ENCODE results near the gene LDHA.

DNA sequence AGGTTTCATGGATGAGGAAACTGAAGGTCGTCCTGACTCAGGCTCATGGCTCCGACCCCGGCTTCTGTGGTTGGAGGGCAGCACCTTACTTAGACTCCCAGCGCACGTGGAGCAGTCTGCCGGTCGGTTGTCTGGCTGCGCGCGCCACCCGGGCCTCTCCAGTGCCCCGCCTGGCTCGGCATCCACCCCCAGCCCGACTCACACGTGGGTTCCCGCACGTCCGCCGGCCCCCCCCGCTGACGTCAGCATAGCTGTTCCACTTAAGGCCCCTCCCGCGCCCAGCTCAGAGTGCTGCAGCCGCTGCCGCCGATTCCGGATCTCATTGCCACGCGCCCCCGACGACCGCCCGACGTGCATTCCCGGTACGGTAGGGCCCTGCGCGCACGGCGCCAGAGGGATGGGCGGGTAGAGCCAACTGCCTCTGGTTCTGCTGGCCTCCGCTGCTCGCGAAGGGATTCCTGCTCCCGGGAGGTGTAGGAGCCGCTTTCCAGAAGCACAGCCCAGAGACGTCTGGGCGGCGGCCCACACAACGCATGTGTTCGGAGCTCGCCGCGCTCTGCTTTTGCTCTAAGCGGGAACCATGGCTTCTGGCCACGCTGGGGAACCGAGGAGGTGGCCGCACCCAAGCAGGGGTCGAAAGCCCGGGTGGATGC is at the start of gene LDHA:
- TF ChIP-seq, protein P1, sequence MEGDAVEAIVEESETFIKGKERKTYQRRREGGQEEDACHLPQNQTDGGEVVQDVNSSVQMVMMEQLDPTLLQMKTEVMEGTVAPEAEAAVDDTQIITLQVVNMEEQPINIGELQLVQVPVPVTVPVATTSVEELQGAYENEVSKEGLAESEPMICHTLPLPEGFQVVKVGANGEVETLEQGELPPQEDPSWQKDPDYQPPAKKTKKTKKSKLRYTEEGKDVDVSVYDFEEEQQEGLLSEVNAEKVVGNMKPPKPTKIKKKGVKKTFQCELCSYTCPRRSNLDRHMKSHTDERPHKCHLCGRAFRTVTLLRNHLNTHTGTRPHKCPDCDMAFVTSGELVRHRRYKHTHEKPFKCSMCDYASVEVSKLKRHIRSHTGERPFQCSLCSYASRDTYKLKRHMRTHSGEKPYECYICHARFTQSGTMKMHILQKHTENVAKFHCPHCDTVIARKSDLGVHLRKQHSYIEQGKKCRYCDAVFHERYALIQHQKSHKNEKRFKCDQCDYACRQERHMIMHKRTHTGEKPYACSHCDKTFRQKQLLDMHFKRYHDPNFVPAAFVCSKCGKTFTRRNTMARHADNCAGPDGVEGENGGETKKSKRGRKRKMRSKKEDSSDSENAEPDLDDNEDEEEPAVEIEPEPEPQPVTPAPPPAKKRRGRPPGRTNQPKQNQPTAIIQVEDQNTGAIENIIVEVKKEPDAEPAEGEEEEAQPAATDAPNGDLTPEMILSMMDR (IDR thresholded peaks at IDR 0.05; ENCODE audit: poor library complexity, severe bottlenecking), result no peak
- TF ChIP-seq POLR2AphosphoS5 (IDR thresholded peaks at IDR 0.05) (no peak), RAD21 (conservative IDR thresholded peaks at IDR 0.05) (no peak), SMC3 (conservative IDR thresholded peaks at IDR 0.05; ENCODE audit: poor library complexity) (no peak), TAF1 (IDR thresholded peaks at IDR 0.05; ENCODE audit: low read depth) (no peak), EZH2 (IDR thresholded peaks at IDR 0.05; ENCODE audit: borderline replicate concordance, insufficient read depth, low read length, poor library complexity, severe bottlenecking) (no peak), EP300 (conservative IDR thresholded peaks at IDR 0.05; ENCODE audit: poor library complexity, severe bottlenecking) (no peak)
- TF ChIP-seq, protein P2, sequence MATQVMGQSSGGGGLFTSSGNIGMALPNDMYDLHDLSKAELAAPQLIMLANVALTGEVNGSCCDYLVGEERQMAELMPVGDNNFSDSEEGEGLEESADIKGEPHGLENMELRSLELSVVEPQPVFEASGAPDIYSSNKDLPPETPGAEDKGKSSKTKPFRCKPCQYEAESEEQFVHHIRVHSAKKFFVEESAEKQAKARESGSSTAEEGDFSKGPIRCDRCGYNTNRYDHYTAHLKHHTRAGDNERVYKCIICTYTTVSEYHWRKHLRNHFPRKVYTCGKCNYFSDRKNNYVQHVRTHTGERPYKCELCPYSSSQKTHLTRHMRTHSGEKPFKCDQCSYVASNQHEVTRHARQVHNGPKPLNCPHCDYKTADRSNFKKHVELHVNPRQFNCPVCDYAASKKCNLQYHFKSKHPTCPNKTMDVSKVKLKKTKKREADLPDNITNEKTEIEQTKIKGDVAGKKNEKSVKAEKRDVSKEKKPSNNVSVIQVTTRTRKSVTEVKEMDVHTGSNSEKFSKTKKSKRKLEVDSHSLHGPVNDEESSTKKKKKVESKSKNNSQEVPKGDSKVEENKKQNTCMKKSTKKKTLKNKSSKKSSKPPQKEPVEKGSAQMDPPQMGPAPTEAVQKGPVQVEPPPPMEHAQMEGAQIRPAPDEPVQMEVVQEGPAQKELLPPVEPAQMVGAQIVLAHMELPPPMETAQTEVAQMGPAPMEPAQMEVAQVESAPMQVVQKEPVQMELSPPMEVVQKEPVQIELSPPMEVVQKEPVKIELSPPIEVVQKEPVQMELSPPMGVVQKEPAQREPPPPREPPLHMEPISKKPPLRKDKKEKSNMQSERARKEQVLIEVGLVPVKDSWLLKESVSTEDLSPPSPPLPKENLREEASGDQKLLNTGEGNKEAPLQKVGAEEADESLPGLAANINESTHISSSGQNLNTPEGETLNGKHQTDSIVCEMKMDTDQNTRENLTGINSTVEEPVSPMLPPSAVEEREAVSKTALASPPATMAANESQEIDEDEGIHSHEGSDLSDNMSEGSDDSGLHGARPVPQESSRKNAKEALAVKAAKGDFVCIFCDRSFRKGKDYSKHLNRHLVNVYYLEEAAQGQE (IDR thresholded peaks at IDR 0.05; ENCODE audit: borderline replicate concordance), result no peak

Measured in neural cell (in vitro differentiated cells).